Measurements from ENCODE around the gene KLRF2.

The KLRF2 gene

GRCh38 chr12:9933958-9934357 lies 52.7 kb downstream of the KLRF2 start:
- no peaks in the 10 kb centered on the region for H3K27me3 ChIP-seq (replicated peaks; ENCODE audit: control insufficient read depth, insufficient read depth, low read length)
- no peak for TF ChIP-seq CTCF (IDR thresholded peaks at IDR 0.05; ENCODE audit: insufficient read depth, low read length, poor library complexity, severe bottlenecking)
- H3K4me3 ChIP-seq (replicated peaks; ENCODE audit: low read depth, low read length): no peak overlapping the region
- no peaks in the 10 kb centered on the region for H3K36me3 ChIP-seq (ENCODE audit: control insufficient read depth, insufficient read depth, low read length)
- DNase-seq (ENCODE audit: extremely low read depth, insufficient read length): no peak

- no peak for DNase-seq (ENCODE audit: extremely low read depth, insufficient read length)
- H3K36me3 ChIP-seq (ENCODE audit: control insufficient read depth, insufficient read depth, low read length): no peaks in the 10 kb centered on the region
- no peak for TF ChIP-seq CTCF (IDR thresholded peaks at IDR 0.05; ENCODE audit: insufficient read depth, low read length, poor library complexity, severe bottlenecking)
- no peaks in the 10 kb centered on the region for H3K27me3 ChIP-seq (replicated peaks; ENCODE audit: control insufficient read depth, insufficient read depth, low read length)
- H3K4me3 ChIP-seq (replicated peaks; ENCODE audit: low read depth, low read length): no peak overlapping the region
These were observed 53.7 kb downstream of the KLRF2 start for GRCh38 chr12:9935026-9935425.

- Histone ChIP-seq H3K27me3 (replicated peaks; ENCODE audit: control insufficient read depth, insufficient read depth, low read length) (no peaks in the 10 kb centered on the region), H3K36me3 (ENCODE audit: control insufficient read depth, insufficient read depth, low read length) (no peaks in the 10 kb centered on the region), H3K4me3 (replicated peaks; ENCODE audit: low read depth, low read length) (no peak overlapping the region)
- DNase-seq (ENCODE audit: extremely low read depth, insufficient read length): no peak
- TF ChIP-seq CTCF (IDR thresholded peaks at IDR 0.05; ENCODE audit: insufficient read depth, low read length, poor library complexity, severe bottlenecking): no peak
These were observed 55.3 kb downstream of the KLRF2 start for GRCh38 chr12:9936591-9936990.

- no peak for DNase-seq (ENCODE audit: extremely low read depth, insufficient read length)
- peak; percentile 62 for TF ChIP-seq CTCF (IDR thresholded peaks at IDR 0.05; ENCODE audit: insufficient read depth, low read length, poor library complexity, severe bottlenecking)
- H3K4me3 ChIP-seq (replicated peaks; ENCODE audit: low read depth, low read length): no peak overlapping the region
- peaks cover 3% of the 10 kb centered on the region; the same call in 1 of the 2 replicates for H3K27me3 ChIP-seq (replicated peaks; ENCODE audit: control insufficient read depth, insufficient read depth, low read length)
- H3K36me3 ChIP-seq (ENCODE audit: control insufficient read depth, insufficient read depth, low read length): no peaks in the 10 kb centered on the region
These were observed 59.1 kb downstream of the KLRF2 start for GRCh38 chr12:9940375-9940774.

- no peak for DNase-seq (ENCODE audit: extremely low read depth, insufficient read length)
- Histone ChIP-seq H3K36me3 (ENCODE audit: control insufficient read depth, insufficient read depth, low read length) (no peaks in the 10 kb centered on the region), H3K4me3 (replicated peaks; ENCODE audit: low read depth, low read length) (no peak overlapping the region), H3K27me3 (replicated peaks; ENCODE audit: control insufficient read depth, insufficient read depth, low read length) (peaks cover 3% of the 10 kb centered on the region; the same call in 1 of the 2 replicates)
- no peak for TF ChIP-seq CTCF (IDR thresholded peaks at IDR 0.05; ENCODE audit: insufficient read depth, low read length, poor library complexity, severe bottlenecking)
These were observed 60.5 kb downstream of the KLRF2 start for GRCh38 chr12:9941838-9942237.

- TF ChIP-seq CTCF (IDR thresholded peaks at IDR 0.05; ENCODE audit: insufficient read depth, low read length, poor library complexity, severe bottlenecking): no peak
- no peaks in the 10 kb centered on the region for H3K36me3 ChIP-seq (ENCODE audit: control insufficient read depth, insufficient read depth, low read length)
- no peak for DNase-seq (ENCODE audit: extremely low read depth, insufficient read length)
- no peak overlapping the region; the same call in 1 of the 2 replicates for H3K4me3 ChIP-seq (replicated peaks; ENCODE audit: low read depth, low read length)
- peaks cover 3% of the 10 kb centered on the region; the same call in 1 of the 2 replicates for H3K27me3 ChIP-seq (replicated peaks; ENCODE audit: control insufficient read depth, insufficient read depth, low read length)
These were observed 62.0 kb downstream of the KLRF2 start for GRCh38 chr12:9943240-9943639.

All from GM06990 (cell line).